Measurements from ENCODE around the gene PPIL4.

- no peak for TF ChIP-seq EZH2 (IDR thresholded peaks at IDR 0.05)
- no peak for TF ChIP-seq POLR2AphosphoS5 (IDR thresholded peaks at IDR 0.05; ENCODE audit: borderline replicate concordance, low read depth, low read length)
These were observed 62.5 kb downstream of the PPIL4 start for GRCh38 chr6:149483334-149483725.

Data from SK-N-MC (cell line).